MCF 10A (cell line): ENCODE results near the gene MAN2B2. TPM values are rescaled to one million over a fixed set of nuclear protein-coding genes. Genes with fewer than 3 reads are reported as not detected.

Experiments
- BruUV-seq: library from RNA; stranded (reverse); fragments of 400-500 nt; replicated peaks from 2 replicates; lab custom pipeline; 2021; lab: Mats Ljungman, UMichigan
- CTCF ChIA-PET: fragments of 300-600 bp; sonication (Branson Sonifier 250); formaldehyde crosslinking; extraction: SDS; loops from one replicate; lab custom pipeline; 2021; ENCODE audit warnings: antibody characterized with exemption, inconsistent platforms; lab: Yijun Ruan, JAX
- POLR2A ChIA-PET: fragments of 300-600, 350-650 bp; sonication (Branson Sonifier 250); formaldehyde crosslinking; extraction: SDS; loops from one replicate; lab custom pipeline; 2020; ENCODE audit warnings: antibody characterized with exemption, inconsistent platforms; lab: Yijun Ruan, JAX
- DNase-seq: peaks from one replicate; pipeline ENCODE4 v3.0.0-alpha.2; 2018; ENCODE audit not compliant: unreplicated experiment
- H3K27ac Mint-ChIP-seq: one replicate; pipeline ENCODE4 v1.8.0; 2022; ENCODE audit warnings: mild to moderate bottlenecking, low read depth, mixed read lengths; ENCODE audit not compliant: unreplicated experiment
- H3K27me3 Mint-ChIP-seq: one replicate; pipeline ENCODE4 v1.8.0; 2022; ENCODE audit warnings: mixed read lengths; ENCODE audit not compliant: insufficient read depth, unreplicated experiment
- H3K36me3 Mint-ChIP-seq: one replicate; pipeline ENCODE4 v1.8.0; 2022; ENCODE audit warnings: mild to moderate bottlenecking, moderate library complexity, mixed read lengths; ENCODE audit not compliant: insufficient read depth, unreplicated experiment
- H3K4me1 Mint-ChIP-seq: one replicate; pipeline ENCODE4 v1.8.0; 2022; ENCODE audit warnings: mixed read lengths; ENCODE audit not compliant: insufficient read depth, unreplicated experiment
- H3K4me3 Mint-ChIP-seq: one replicate; pipeline ENCODE4 v1.8.0; 2022; ENCODE audit warnings: mild to moderate bottlenecking, moderate library complexity, mixed read lengths; ENCODE audit not compliant: unreplicated experiment
- H3K9me3 Mint-ChIP-seq: one replicate; pipeline ENCODE4 v1.8.0; 2022; ENCODE audit warnings: mixed read lengths; ENCODE audit not compliant: unreplicated experiment
- CTCF ChIP-seq: fragments of 200-600 bp; IDR thresholded peaks from one replicate; pipeline ENCODE4 v1.8.0; 2022; ENCODE audit warnings: antibody characterized with exemption, mild to moderate bottlenecking; ENCODE audit not compliant: unreplicated experiment
- intact Hi-C: fragments of 100-400 bp; cut with micrococcal nuclease; formaldehyde crosslinking; loops from 2 replicates; pipeline ENCODE4 v1.14.1; 2022
- total RNA-seq: library from RNA; stranded (reverse); gene quantifications from 2 replicates; pipeline ENCODE4 v1.2.3, GENCODE V29; 2022

Gene MAN2B2
- total RNA-seq, 1 experiment from 2014 or later = 12.5 TPM

- H3K9me3 Mint-ChIP-seq = no peaks in the 10 kb centered on the region
- H3K4me3 Mint-ChIP-seq = no peak overlapping the region
- DNase-seq = no peak
- H3K27ac Mint-ChIP-seq = no peak overlapping the region
- no peaks in the 10 kb centered on the region for H3K4me1 Mint-ChIP-seq
- H3K27me3 Mint-ChIP-seq = no peaks in the 10 kb centered on the region
- intact Hi-C loops = no loop called here
- CTCF ChIA-PET = interaction anchor here (0.7 kb wide), 1 partner anchor 15 kb away, joined by 3 read pairs; no protein-coding TSS in a partner anchor
- no TSS peak for BruUV-seq
- H3K36me3 Mint-ChIP-seq = no peaks in the 10 kb centered on the region
- no peak for TF ChIP-seq CTCF
- POLR2A ChIA-PET = interaction anchor here (0.7 to 1.1 kb wide), 2 partner anchors 17 to 1629 kb away, joined by 3 to 4 read pairs; partner anchors contain the start of gene MAN2B2
These were observed 16.8 kb downstream of the MAN2B2 start for GRCh38 chr4:6591781-6592180.

- no peak overlapping the region for H3K27ac Mint-ChIP-seq
- no peaks in the 10 kb centered on the region for H3K4me1 Mint-ChIP-seq
- ChIA-PET CTCF (interaction anchor here (0.6 to 0.8 kb wide), 2 partner anchors 67 to 82 kb away, joined by 3 to 4 read pairs; no protein-coding TSS in a partner anchor), POLR2A (interaction anchor here (1.1 kb wide), 1 partner anchor 18 kb away, joined by 4 read pairs; the partner anchor contains the start of gene MAN2B2)
- intact Hi-C loops = no loop called here
- DNase-seq = no peak
- no peak for TF ChIP-seq CTCF
- no peaks in the 10 kb centered on the region for H3K36me3 Mint-ChIP-seq
- H3K27me3 Mint-ChIP-seq = no peaks in the 10 kb centered on the region
- BruUV-seq = no TSS peak
- no peak overlapping the region for H3K4me3 Mint-ChIP-seq
- H3K9me3 Mint-ChIP-seq = no peaks in the 10 kb centered on the region
These were observed 18.0 kb downstream of the MAN2B2 start for GRCh38 chr4:6592804-6593563.

GRCh38 chr4:6594341-6594740, 19.4 kb downstream of the MAN2B2 start:
- H3K27me3 Mint-ChIP-seq = no peaks in the 10 kb centered on the region
- TF ChIP-seq CTCF = no peak
- intact Hi-C loops = no loop called here
- CTCF ChIA-PET = no interaction called here
- H3K27ac Mint-ChIP-seq = no peak overlapping the region
- POLR2A ChIA-PET = no interaction called here
- DNase-seq = no peak
- no TSS peak for BruUV-seq
- H3K9me3 Mint-ChIP-seq = no peaks in the 10 kb centered on the region
- no peak overlapping the region for H3K4me3 Mint-ChIP-seq
- H3K36me3 Mint-ChIP-seq = no peaks in the 10 kb centered on the region
- no peaks in the 10 kb centered on the region for H3K4me1 Mint-ChIP-seq

- Mint-ChIP-seq H3K36me3 (no peaks in the 10 kb centered on the region), H3K4me3 (no peak overlapping the region), H3K27me3 (no peaks in the 10 kb centered on the region), H3K27ac (no peak overlapping the region), H3K9me3 (no peaks in the 10 kb centered on the region), H3K4me1 (no peaks in the 10 kb centered on the region)
- DNase-seq = no peak
- no TSS peak for BruUV-seq
- TF ChIP-seq CTCF = no peak
- POLR2A ChIA-PET = no interaction called here
- intact Hi-C loops = no loop called here
- CTCF ChIA-PET = no interaction called here
These were observed 19.9 kb downstream of the MAN2B2 start for GRCh38 chr4:6594826-6595355.
